Measurements from ENCODE around the gene GARNL3.

The GARNL3 gene

GRCh38 chr9:127264462-127265219 is at the start of gene GARNL3:
TSS of gene GARNL3 (plus strand) at chr9:127264774. CDS start at chr9:127264878, 104 bp downstream.
- Mint-ChIP-seq H3K27me3 (peaks cover 6% of the 10 kb centered on the region), H3K9me3 (no peaks in the 10 kb centered on the region), H3K4me3 (no peak within 1 kb of the TSS), H3K36me3 (ENCODE audit: low read depth) (no peaks in the 10 kb centered on the region), H3K4me1 (ENCODE audit: low read depth) (no peaks in the 10 kb centered on the region), H3K27ac (no peak within 1 kb of the TSS)
- DNase-seq: no peak

GRCh38 chr9:127215268-127216209 is 49.0 kb upstream of the GARNL3 start:
- no peak for DNase-seq
- H3K9me3 Mint-ChIP-seq: no peaks in the 10 kb centered on the region
- H3K27me3 Mint-ChIP-seq: no peaks in the 10 kb centered on the region
- no peak overlapping the region for H3K27ac Mint-ChIP-seq
- no peak overlapping the region for H3K4me3 Mint-ChIP-seq
- peaks cover 4% of the 10 kb centered on the region for H3K4me1 Mint-ChIP-seq (ENCODE audit: low read depth)
- H3K36me3 Mint-ChIP-seq (ENCODE audit: low read depth): no peaks in the 10 kb centered on the region

DNA sequence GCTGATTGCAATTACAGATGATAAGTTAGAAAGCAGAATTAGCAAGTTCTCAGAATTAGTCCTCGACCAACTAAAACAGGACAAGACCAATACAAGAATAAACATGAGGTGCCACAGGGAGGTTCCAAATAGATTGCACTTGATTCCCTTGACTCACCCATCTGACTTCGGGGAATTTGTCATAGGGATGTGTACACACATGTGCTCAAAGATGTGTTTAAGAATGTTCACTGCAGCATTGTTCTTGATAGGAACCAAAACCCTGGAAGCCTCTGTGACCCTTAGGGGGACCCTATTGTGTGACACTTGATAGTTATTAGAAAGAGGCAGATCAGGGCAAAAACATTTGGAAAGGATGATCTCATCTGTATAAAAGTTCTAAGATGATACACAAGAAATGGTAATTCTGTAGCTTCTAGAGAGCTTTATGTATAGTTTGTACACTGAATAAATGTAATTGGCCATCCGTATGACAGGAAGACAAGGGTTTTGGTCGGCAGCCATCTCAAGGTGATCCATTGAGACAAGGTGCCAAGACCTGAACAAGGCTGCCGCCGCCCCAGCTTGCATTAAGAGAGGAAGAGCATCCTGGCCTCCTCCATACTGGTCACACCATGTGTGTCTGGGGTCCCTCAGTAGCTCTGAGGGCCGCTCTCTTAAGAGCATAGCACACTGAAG is 48.2 kb upstream of the GARNL3 start:
- Mint-ChIP-seq H3K27me3 (no peaks in the 10 kb centered on the region), H3K36me3 (ENCODE audit: low read depth) (no peaks in the 10 kb centered on the region), H3K4me1 (ENCODE audit: low read depth) (peaks cover 4% of the 10 kb centered on the region), H3K27ac (no peak overlapping the region), H3K4me3 (no peak overlapping the region), H3K9me3 (no peaks in the 10 kb centered on the region)
- no peak for DNase-seq

- H3K4me1 Mint-ChIP-seq (ENCODE audit: low read depth): peaks cover 4% of the 10 kb centered on the region
- H3K27me3 Mint-ChIP-seq: no peaks in the 10 kb centered on the region
- no peaks in the 10 kb centered on the region for H3K36me3 Mint-ChIP-seq (ENCODE audit: low read depth)
- H3K4me3 Mint-ChIP-seq: no peak overlapping the region
- DNase-seq: no peak
- no peaks in the 10 kb centered on the region for H3K9me3 Mint-ChIP-seq
- H3K27ac Mint-ChIP-seq: no peak overlapping the region
Observed at GRCh38 chr9:127216888-127217217, 47.7 kb upstream of the GARNL3 start.

- peaks cover 4% of the 10 kb centered on the region for H3K27me3 Mint-ChIP-seq
- no peaks in the 10 kb centered on the region for H3K36me3 Mint-ChIP-seq (ENCODE audit: low read depth)
- no peak overlapping the region for H3K4me3 Mint-ChIP-seq
Observed at GRCh38 chr9:127218818-127219217, 45.8 kb upstream of the GARNL3 start.

DNA sequence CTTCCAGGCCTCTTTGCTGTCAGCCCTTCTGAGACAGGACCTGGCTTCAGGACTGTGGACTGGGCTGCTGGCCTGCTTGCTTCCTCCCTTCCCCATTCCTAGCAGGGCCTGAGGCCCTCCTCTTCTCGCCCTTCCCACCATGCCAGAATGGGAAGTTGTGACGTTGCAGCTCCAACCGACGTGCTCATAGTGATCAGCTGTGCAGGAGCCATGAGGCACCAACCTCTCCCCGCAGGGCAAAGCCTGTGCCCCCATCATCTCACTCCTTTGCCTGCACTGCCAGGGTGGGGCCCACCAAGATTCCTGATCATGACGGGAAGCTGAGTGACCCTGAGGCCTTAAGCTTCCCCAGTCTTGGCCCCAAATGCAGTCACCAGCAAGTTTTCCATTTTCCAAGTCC is 45.1 kb upstream of the GARNL3 start:
- no peak overlapping the region for H3K27ac Mint-ChIP-seq
- H3K36me3 Mint-ChIP-seq (ENCODE audit: low read depth): no peaks in the 10 kb centered on the region
- H3K27me3 Mint-ChIP-seq: peaks cover 9% of the 10 kb centered on the region
- DNase-seq: no peak
- H3K9me3 Mint-ChIP-seq: no peaks in the 10 kb centered on the region
- H3K4me3 Mint-ChIP-seq: no peak overlapping the region
- H3K4me1 Mint-ChIP-seq (ENCODE audit: low read depth): peaks cover 19% of the 10 kb centered on the region

More at GRCh38 chr9:127218818-127219217, 45.8 kb upstream of the GARNL3 start:
- no peaks in the 10 kb centered on the region for H3K9me3 Mint-ChIP-seq
- H3K27ac Mint-ChIP-seq: no peak overlapping the region
- H3K4me1 Mint-ChIP-seq (ENCODE audit: low read depth): peaks cover 14% of the 10 kb centered on the region
- no peak for DNase-seq

GRCh38 chr9:127221695-127222094 is 42.9 kb upstream of the GARNL3 start:
- Mint-ChIP-seq H3K27ac (no peak overlapping the region), H3K4me3 (no peak overlapping the region), H3K4me1 (ENCODE audit: low read depth) (peaks cover 29% of the 10 kb centered on the region), H3K36me3 (ENCODE audit: low read depth) (no peaks in the 10 kb centered on the region), H3K9me3 (no peaks in the 10 kb centered on the region), H3K27me3 (peaks cover 19% of the 10 kb centered on the region)
- DNase-seq: no peak

- H3K36me3 Mint-ChIP-seq (ENCODE audit: low read depth): no peaks in the 10 kb centered on the region
- peaks cover 23% of the 10 kb centered on the region for H3K27me3 Mint-ChIP-seq
- no peak for DNase-seq
- no peak overlapping the region for H3K27ac Mint-ChIP-seq
- peaks cover 29% of the 10 kb centered on the region for H3K4me1 Mint-ChIP-seq (ENCODE audit: low read depth)
- no peak overlapping the region for H3K4me3 Mint-ChIP-seq
- H3K9me3 Mint-ChIP-seq: no peaks in the 10 kb centered on the region
Observed at GRCh38 chr9:127222388-127223095, 42.0 kb upstream of the GARNL3 start.

- no peaks in the 10 kb centered on the region for H3K9me3 Mint-ChIP-seq
- peaks cover 23% of the 10 kb centered on the region for H3K27me3 Mint-ChIP-seq
- DNase-seq: no peak
- no peaks in the 10 kb centered on the region for H3K36me3 Mint-ChIP-seq (ENCODE audit: low read depth)
- no peak overlapping the region for H3K27ac Mint-ChIP-seq
- H3K4me3 Mint-ChIP-seq: no peak overlapping the region
- H3K4me1 Mint-ChIP-seq (ENCODE audit: low read depth): peaks cover 29% of the 10 kb centered on the region
Observed at GRCh38 chr9:127223266-127223665, 41.3 kb upstream of the GARNL3 start.

DNA sequence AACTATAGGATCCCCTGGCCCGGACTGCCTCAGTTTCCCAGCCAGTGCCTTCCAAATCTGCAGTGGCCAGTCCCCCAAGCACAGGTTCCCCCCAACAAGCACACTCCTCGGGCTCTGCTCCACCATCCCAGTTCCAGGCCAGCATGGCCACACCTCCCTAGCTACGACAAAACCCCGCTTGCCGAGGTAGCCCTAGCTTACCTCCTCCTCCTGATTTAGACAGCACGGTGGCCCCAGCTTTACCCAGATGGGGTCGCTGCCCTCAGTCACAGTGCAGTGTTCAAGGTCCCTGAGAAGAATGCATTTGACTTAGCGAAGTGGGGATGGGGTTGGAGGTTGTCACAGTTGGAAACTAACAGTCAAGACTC is 40.8 kb upstream of the GARNL3 start:
- Mint-ChIP-seq H3K4me3 (peak overlapping the region; percentile 69), H3K9me3 (no peaks in the 10 kb centered on the region), H3K27me3 (peaks cover 23% of the 10 kb centered on the region), H3K36me3 (ENCODE audit: low read depth) (no peaks in the 10 kb centered on the region), H3K27ac (no peak overlapping the region), H3K4me1 (ENCODE audit: low read depth) (peaks cover 29% of the 10 kb centered on the region)
- DNase-seq: no peak

DNA sequence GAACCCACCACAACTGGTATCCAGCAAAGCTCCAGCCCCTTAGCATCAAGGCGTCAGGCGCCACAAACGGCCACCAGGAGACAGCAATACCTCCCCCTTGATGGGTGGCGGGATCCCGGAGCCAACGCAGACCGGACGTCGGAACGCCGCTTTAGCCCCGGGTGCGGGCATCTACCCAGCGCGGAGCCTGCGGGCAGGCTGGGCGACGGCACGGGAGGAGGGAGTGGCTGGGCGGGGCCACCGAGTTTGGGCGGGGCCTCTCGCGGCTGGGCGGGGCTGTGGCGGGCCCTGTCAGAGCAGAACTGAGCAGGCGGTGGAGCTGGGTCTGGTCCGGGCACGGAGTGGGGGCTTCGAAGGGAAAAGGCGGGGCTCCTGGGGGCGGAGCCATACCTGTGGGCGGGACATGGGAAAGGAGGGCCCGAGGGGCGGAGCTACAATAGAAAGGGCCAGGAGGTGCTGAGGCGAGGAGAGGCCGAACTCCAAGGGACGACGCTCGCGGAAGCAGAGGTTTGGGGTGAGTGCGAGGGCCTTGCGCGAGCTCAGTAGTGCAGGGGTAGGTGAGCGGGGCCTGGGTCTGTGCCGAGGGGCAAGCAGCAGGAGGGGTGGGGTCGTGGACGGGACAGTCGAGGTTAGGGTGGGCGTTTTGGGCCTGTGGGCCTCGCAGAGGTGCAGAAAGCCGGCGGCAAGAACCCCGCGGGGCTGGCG is 40.2 kb upstream of the GARNL3 start:
- no peaks in the 10 kb centered on the region for H3K36me3 Mint-ChIP-seq (ENCODE audit: low read depth)
- DNase-seq: peak; percentile 94
- H3K27me3 Mint-ChIP-seq: peaks cover 23% of the 10 kb centered on the region
- peak overlapping the region; percentile 87 for H3K27ac Mint-ChIP-seq
- H3K9me3 Mint-ChIP-seq: no peaks in the 10 kb centered on the region
- H3K4me1 Mint-ChIP-seq (ENCODE audit: low read depth): peaks cover 29% of the 10 kb centered on the region
- peak overlapping the region; percentile 69 for H3K4me3 Mint-ChIP-seq

GRCh38 chr9:127224883-127225739 is 39.5 kb upstream of the GARNL3 start:
- peaks cover 24% of the 10 kb centered on the region for H3K27me3 Mint-ChIP-seq

More at GRCh38 chr9:127224883-127225739, 39.5 kb upstream of the GARNL3 start:
- Mint-ChIP-seq H3K27ac (peak overlapping the region; percentile 87), H3K36me3 (ENCODE audit: low read depth) (no peaks in the 10 kb centered on the region), H3K4me1 (ENCODE audit: low read depth) (peaks cover 29% of the 10 kb centered on the region), H3K4me3 (peak overlapping the region; percentile 71), H3K9me3 (no peaks in the 10 kb centered on the region)
- DNase-seq: peak; percentile 93

Measured in activated T-cell treated with anti-CD3 and anti-CD28 coated beads, Interleukin-2, amount 50 U/mL, for 24 hours (primary cell).